ENCODE measurements around the gene CFL2. TPM values are rescaled to one million over a fixed set of nuclear protein-coding genes. Genes with fewer than 3 reads are reported as not detected.
A peak's percentile ranks its signal among the peaks of the same experiment; 100 is the strongest.

The CFL2 gene
- polyA plus RNA-seq, 3 donors = 2.0 to 3.8 (median 3.5) TPM

DNA sequence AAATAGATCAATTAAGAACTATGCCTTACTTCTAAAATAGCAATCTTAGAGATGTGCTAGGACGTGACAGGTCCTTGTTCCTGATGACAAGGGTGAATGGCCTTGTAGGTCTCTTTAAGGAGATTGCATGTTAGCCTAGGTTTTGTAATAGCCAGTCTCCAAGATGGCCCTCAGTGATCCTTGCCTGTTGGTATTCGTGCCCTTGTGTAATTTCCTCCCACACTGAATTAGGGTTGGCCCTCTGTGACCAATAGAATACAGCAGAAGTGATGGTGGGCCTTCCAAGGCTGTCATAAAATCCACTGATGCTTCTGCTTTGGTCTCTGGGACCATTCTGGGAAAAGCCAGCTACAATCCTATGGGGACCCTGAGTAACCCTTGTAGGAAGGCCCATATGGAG lies 46.3 kb downstream of the CFL2 start:
- H3K36me3 Mint-ChIP-seq = no peaks in the 10 kb centered on the region
- Histone ChIP-seq H3K4me3 (replicated peaks in 1 of 3; ENCODE audit: low read depth in 2 of 3, low read length in 3 of 3) (no peak overlapping the region), H3K9me3 (replicated peaks in 1 of 2; ENCODE audit: control insufficient read depth in 1 of 2, insufficient read depth in 1 of 2, low read length in 2 of 2) (no peaks in the 10 kb centered on the region), H4K20me1 (ENCODE audit: insufficient read depth, low read length) (no peaks in the 10 kb centered on the region), H3K27ac (ENCODE audit: low read depth in 1 of 2, low read length in 2 of 2) (no peak overlapping the region), H3K36me3 (replicated peaks in 1 of 2; ENCODE audit: control insufficient read depth in 1 of 2, insufficient read depth in 2 of 2, low read length in 2 of 2) (no peaks in the 10 kb centered on the region), H3K79me2 (ENCODE audit: insufficient read depth, low read length) (no peaks in the 10 kb centered on the region), H2AFZ (ENCODE audit: insufficient read depth, low read depth, low read length, poor library complexity, severe bottlenecking) (no peak overlapping the region), H3K9ac (ENCODE audit: insufficient read depth, low read length, poor library complexity, severe bottlenecking) (no peak overlapping the region), H3K27me3 (ENCODE audit: control insufficient read depth in 2 of 2, insufficient read depth in 2 of 2, low read length in 2 of 2) (no peaks in the 10 kb centered on the region), H3K4me1 (ENCODE audit: control insufficient read depth in 1 of 2, insufficient read depth in 2 of 2, low read length in 2 of 2) (peaks cover 8 to 21% of the 10 kb centered on the region in 2 donors), H3K4me2 (replicated peaks; ENCODE audit: extremely low read depth, low read length, poor library complexity, severe bottlenecking) (no peak overlapping the region)
- peak overlapping the region in 1 of 7 donors; percentile 71 for H3K27ac Mint-ChIP-seq
- WGBS (ENCODE audit: insufficient coverage) = 0% methylated on average over 1 of the region's 2 CpGs
- H3K4me3 Mint-ChIP-seq = no peak overlapping the region
- TF ChIP-seq, protein P1, sequence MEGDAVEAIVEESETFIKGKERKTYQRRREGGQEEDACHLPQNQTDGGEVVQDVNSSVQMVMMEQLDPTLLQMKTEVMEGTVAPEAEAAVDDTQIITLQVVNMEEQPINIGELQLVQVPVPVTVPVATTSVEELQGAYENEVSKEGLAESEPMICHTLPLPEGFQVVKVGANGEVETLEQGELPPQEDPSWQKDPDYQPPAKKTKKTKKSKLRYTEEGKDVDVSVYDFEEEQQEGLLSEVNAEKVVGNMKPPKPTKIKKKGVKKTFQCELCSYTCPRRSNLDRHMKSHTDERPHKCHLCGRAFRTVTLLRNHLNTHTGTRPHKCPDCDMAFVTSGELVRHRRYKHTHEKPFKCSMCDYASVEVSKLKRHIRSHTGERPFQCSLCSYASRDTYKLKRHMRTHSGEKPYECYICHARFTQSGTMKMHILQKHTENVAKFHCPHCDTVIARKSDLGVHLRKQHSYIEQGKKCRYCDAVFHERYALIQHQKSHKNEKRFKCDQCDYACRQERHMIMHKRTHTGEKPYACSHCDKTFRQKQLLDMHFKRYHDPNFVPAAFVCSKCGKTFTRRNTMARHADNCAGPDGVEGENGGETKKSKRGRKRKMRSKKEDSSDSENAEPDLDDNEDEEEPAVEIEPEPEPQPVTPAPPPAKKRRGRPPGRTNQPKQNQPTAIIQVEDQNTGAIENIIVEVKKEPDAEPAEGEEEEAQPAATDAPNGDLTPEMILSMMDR (IDR thresholded peaks at IDR 0.05) = no peak
- peaks cover 18% of the 10 kb centered on the region for H3K4me1 Mint-ChIP-seq
- intact Hi-C loops (cut with micrococcal nuclease) = no loop called here
- peaks cover 0 to 6% (median 0%) of the 10 kb centered on the region in 3 donors for H3K27me3 Mint-ChIP-seq (ENCODE audit: low read depth in 3 of 3)
- no peak for DNase-seq
- peaks cover 0 to 3% (median 2%) of the 10 kb centered on the region in 7 donors for H3K9me3 Mint-ChIP-seq

DNA sequence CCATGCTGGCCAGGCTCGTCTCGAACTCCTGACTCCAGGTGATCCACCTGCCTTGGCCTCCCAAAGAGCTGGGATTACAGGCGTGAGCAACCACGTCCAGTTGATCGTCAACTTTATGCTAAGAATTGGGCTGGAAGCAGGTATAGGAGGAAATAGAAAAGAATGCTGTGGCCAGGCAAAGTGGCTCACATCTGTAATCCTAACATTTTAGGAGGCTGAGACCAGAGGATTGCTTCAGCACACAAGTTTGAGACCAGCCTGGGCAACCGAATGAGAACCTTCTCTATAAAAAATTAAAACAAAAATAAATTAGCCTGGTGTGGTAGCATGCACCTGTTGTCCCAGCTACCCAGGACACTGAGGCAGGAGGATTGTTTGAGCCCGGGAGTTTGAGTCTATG lies 47.4 kb downstream of the CFL2 start:
- peaks cover 15% of the 10 kb centered on the region for H3K4me1 Mint-ChIP-seq
- Histone ChIP-seq H3K9ac (ENCODE audit: insufficient read depth, low read length, poor library complexity, severe bottlenecking) (no peak overlapping the region), H3K79me2 (ENCODE audit: insufficient read depth, low read length) (no peaks in the 10 kb centered on the region), H3K4me3 (replicated peaks in 1 of 3; ENCODE audit: low read depth in 2 of 3, low read length in 3 of 3) (no peak overlapping the region), H2AFZ (ENCODE audit: insufficient read depth, low read depth, low read length, poor library complexity, severe bottlenecking) (no peak overlapping the region), H3K27ac (ENCODE audit: low read depth in 1 of 2, low read length in 2 of 2) (no peak overlapping the region), H3K4me1 (ENCODE audit: control insufficient read depth in 1 of 2, insufficient read depth in 2 of 2, low read length in 2 of 2) (peaks cover 6 to 20% of the 10 kb centered on the region in 2 donors), H3K4me2 (replicated peaks; ENCODE audit: extremely low read depth, low read length, poor library complexity, severe bottlenecking) (no peak overlapping the region), H3K9me3 (replicated peaks in 1 of 2; ENCODE audit: control insufficient read depth in 1 of 2, insufficient read depth in 1 of 2, low read length in 2 of 2) (no peaks in the 10 kb centered on the region), H4K20me1 (ENCODE audit: insufficient read depth, low read length) (no peaks in the 10 kb centered on the region), H3K27me3 (ENCODE audit: control insufficient read depth in 2 of 2, insufficient read depth in 2 of 2, low read length in 2 of 2) (no peaks in the 10 kb centered on the region), H3K36me3 (replicated peaks in 1 of 2; ENCODE audit: control insufficient read depth in 1 of 2, insufficient read depth in 2 of 2, low read length in 2 of 2) (no peaks in the 10 kb centered on the region)
- H3K27ac Mint-ChIP-seq = peak overlapping the region in 1 of 7 donors; percentile 36
- 95% methylated on average over 4 of the region's 7 CpGs for WGBS (ENCODE audit: insufficient coverage)
- peaks cover 0 to 6% (median 0%) of the 10 kb centered on the region in 3 donors for H3K27me3 Mint-ChIP-seq (ENCODE audit: low read depth in 3 of 3)
- TF ChIP-seq, protein P1 (IDR thresholded peaks at IDR 0.05) = no peak
- no peak overlapping the region for H3K4me3 Mint-ChIP-seq
- peaks cover 2 to 3% (median 2%) of the 10 kb centered on the region in 7 donors for H3K9me3 Mint-ChIP-seq
- DNase-seq = no peak
- no peaks in the 10 kb centered on the region for H3K36me3 Mint-ChIP-seq
- intact Hi-C loops (cut with micrococcal nuclease) = no loop called here
